ENCODE results near the gene HMX1. TPM values are rescaled to one million over a fixed set of nuclear protein-coding genes. Genes with fewer than 3 reads are reported as not detected.

Gene HMX1
- 0.13 to 0.23 TPM (median 0.15 TPM) in 4 of 5 replicates, not detected in the other for total RNA-seq (2022; extraction: Qiagen RNA extraction; ENCODE audit: low read depth)

DNA sequence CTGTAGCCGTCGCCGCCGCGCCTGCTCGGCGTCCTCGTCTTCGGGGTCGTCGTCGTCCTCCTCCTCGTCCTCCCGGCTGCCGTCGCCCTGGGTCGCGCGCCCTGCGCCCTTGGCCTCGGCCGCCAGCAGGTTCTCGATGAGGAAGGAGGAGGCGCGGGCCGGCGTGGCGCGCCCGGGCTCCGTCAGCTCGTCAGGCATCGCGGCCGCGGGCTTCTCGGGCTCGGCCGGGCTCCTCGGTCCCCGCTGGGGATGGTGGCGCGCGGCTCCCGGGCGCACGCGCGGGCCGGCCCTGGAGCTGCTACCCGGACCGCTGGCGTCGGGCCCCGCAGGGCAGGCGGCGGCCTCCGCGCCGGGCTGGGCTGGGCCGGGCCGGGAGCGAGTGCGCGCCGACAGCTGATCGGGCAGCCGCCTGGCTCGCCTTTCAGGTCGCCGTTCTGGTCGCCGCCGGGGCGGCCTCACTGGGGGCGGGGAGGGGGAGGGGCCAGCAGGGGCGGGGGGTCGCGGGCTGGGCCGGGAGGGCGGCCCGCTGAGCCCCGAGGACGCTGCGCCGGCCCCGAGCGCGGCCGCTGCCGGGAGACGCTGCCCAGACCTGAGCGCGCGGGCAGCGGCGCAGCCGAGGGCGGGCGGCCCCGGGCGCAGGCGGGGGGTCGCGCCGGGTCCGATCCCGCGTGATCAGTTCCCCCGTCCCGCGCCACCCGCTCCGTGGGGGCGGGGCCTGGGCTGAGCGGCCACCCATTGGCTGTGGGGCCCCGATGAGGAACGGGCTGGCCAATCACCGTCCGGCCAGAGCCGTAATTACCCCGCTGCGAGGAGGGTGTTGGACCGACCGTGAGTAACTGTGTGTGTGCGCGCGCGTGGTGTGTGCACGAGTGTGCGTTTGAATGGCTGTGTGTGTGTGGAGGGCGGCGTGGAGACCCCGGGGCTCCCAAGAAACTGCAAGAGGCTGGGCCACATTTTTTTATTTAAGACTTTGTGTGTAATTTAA lies at the start of gene HMX1:
TSS of gene HMX1 (minus strand) at position 423 of the 985 bp plus-strand sequence. CDS start at position 198, 225 bp downstream.

Data from A549 treated with DMSO at 1 μM for 4 hours (cell line).